ENCODE measurements around the gene ANKRD1. TPM values are rescaled to one million over a fixed set of nuclear protein-coding genes. Genes with fewer than 3 reads are reported as not detected.
"Not testable (repeated sequence)": the region's sequence is repeated elsewhere in the genome, so short reads cannot be mapped to it uniquely, and the experiment has no call there.

Gene ANKRD1
- total RNA-seq, 1 experiment from 2014 or later: 0.26 TPM

- ChIA-PET POLR2A (no interaction called here), CTCF (interaction anchor here (0.6 kb wide), 1 partner anchor 23 kb away, joined by 3 read pairs; no protein-coding TSS in a partner anchor)
- Histone ChIP-seq H3K9me3 (ENCODE audit: control insufficient read depth, insufficient read depth, low read depth, low read length) (no peaks in the 10 kb centered on the region), H3K4me1 (ENCODE audit: control insufficient read depth, insufficient read depth, low read length) (no peaks in the 10 kb centered on the region), H3K4me3 (ENCODE audit: low read depth in 2 of 2, low read length in 2 of 2) (no peak overlapping the region), H3K27me3 (ENCODE audit: control insufficient read depth, insufficient read depth, low read length) (no peaks in the 10 kb centered on the region; the same call in 1 of the 2 replicates), H3K36me3 (ENCODE audit: control insufficient read depth, insufficient read depth, low read length) (no peaks in the 10 kb centered on the region), H3K27ac (ENCODE audit: low read length) (no peak overlapping the region)
- ATAC-seq (no peak), DNase-seq (ENCODE audit: low read depth, low spot score) (no peak)
- BruUV-seq (replicated peaks): no TSS peak
- TF ChIP-seq SIN3A (IDR thresholded peaks at IDR 0.05; ENCODE audit: borderline replicate concordance, insufficient read depth, low read depth, low read length) (no peak), CTCF (IDR thresholded peaks at IDR 0.05) (no peak), TCF7L2 (IDR thresholded peaks at IDR 0.05; ENCODE audit: low read depth, low read length) (no peak), REST (IDR thresholded peaks at IDR 0.05; ENCODE audit: insufficient read depth in 1 of 2, low read depth in 2 of 2, low read length in 1 of 2) (no peak), POLR2AphosphoS5 (IDR thresholded peaks at IDR 0.05; ENCODE audit: low read depth, low read length) (no peak)
- in situ Hi-C loops (cut with HindIII; ENCODE audit: low pct_unique_long_range_greater_than_20kb, low sequenced_read_pairs) (no loop called here), intact Hi-C loops (cut with micrococcal nuclease; ENCODE audit: unreplicated experiment) (no loop called here)
Measured at GRCh38 chr10:90944749-90945148, 23.9 kb upstream of the ANKRD1 start.

- BruUV-seq (replicated peaks); intact Hi-C loops (cut with micrococcal nuclease; ENCODE audit: unreplicated experiment); H3K4me3 ChIP-seq (ENCODE audit: low read depth in 2 of 2, low read length in 2 of 2); ATAC-seq; H3K27me3 ChIP-seq (ENCODE audit: control insufficient read depth, insufficient read depth, low read length); CTCF ChIA-PET; H3K9me3 ChIP-seq (ENCODE audit: control insufficient read depth, insufficient read depth, low read depth, low read length); H3K36me3 ChIP-seq (ENCODE audit: control insufficient read depth, insufficient read depth, low read length); DNase-seq (ENCODE audit: low read depth, low spot score); H3K4me1 ChIP-seq (ENCODE audit: control insufficient read depth, insufficient read depth, low read length); H3K27ac ChIP-seq (ENCODE audit: low read length); in situ Hi-C loops (cut with HindIII; ENCODE audit: low pct_unique_long_range_greater_than_20kb, low sequenced_read_pairs): not testable (repeated sequence)
- POLR2A ChIA-PET: interaction anchor here (0.6 kb wide), 1 partner anchor 28 kb away, joined by 8 read pairs; no protein-coding TSS in a partner anchor
Measured at GRCh38 chr10:90942980-90943379, 22.1 kb upstream of the ANKRD1 start.

- ATAC-seq (no peak), DNase-seq (ENCODE audit: low read depth, low spot score) (no peak)
- ChIA-PET POLR2A (no interaction called here), CTCF (no interaction called here)
- BruUV-seq (replicated peaks): no TSS peak
- Histone ChIP-seq H3K36me3 (ENCODE audit: control insufficient read depth, insufficient read depth, low read length) (no peaks in the 10 kb centered on the region), H3K27ac (ENCODE audit: low read length) (no peak overlapping the region), H3K4me3 (ENCODE audit: low read depth in 2 of 2, low read length in 2 of 2) (no peak overlapping the region), H3K27me3 (ENCODE audit: control insufficient read depth, insufficient read depth, low read length) (no peaks in the 10 kb centered on the region; the same call in 1 of the 2 replicates), H3K9me3 (ENCODE audit: control insufficient read depth, insufficient read depth, low read depth, low read length) (no peaks in the 10 kb centered on the region), H3K4me1 (ENCODE audit: control insufficient read depth, insufficient read depth, low read length) (no peaks in the 10 kb centered on the region)
- intact Hi-C loops (cut with micrococcal nuclease; ENCODE audit: unreplicated experiment): no loop called here
- TF ChIP-seq SIN3A (IDR thresholded peaks at IDR 0.05; ENCODE audit: borderline replicate concordance, insufficient read depth, low read depth, low read length): no peak
- TF ChIP-seq REST (IDR thresholded peaks at IDR 0.05; ENCODE audit: insufficient read depth in 1 of 2, low read depth in 2 of 2, low read length in 1 of 2): no peak
- TF ChIP-seq TCF7L2 (IDR thresholded peaks at IDR 0.05; ENCODE audit: low read depth, low read length): no peak
- TF ChIP-seq CTCF (IDR thresholded peaks at IDR 0.05): no peak
- TF ChIP-seq POLR2AphosphoS5 (IDR thresholded peaks at IDR 0.05; ENCODE audit: low read depth, low read length): no peak
- in situ Hi-C loops (cut with HindIII; ENCODE audit: low pct_unique_long_range_greater_than_20kb, low sequenced_read_pairs): no loop called here
Measured at GRCh38 chr10:90939648-90940047, 18.8 kb upstream of the ANKRD1 start.

Data from Panc1 (cell line).